GM23248 (cell line): Measurements from ENCODE around the gene ARHGAP26.

ENCODE experiments used
- EZH2 ChIP-seq: fragments of 200-600 bp; sonication (generic); IDR thresholded peaks from 2 replicates; pipeline ENCODE4 v1.6.1; 2018; ENCODE audit warnings: antibody characterized with exemption, mild to moderate bottlenecking; ENCODE audit not compliant: insufficient read depth, poor library complexity, severe bottlenecking
- EZH2phosphoT487 ChIP-seq: fragments of 200-600 bp; sonication (generic); IDR thresholded peaks from 2 replicates; pipeline ENCODE4 v1.6.1; 2018; ENCODE audit warnings: antibody characterized with exemption, moderate library complexity, mild to moderate bottlenecking, low read depth; ENCODE audit not compliant: insufficient read depth

- TF ChIP-seq EZH2 (no peak), EZH2phosphoT487 (no peak)
Observed at GRCh38 chr5:142994218-142994617, 224.0 kb downstream of the ARHGAP26 start.
